Nephron progenitor cell (in vitro differentiated cells): ENCODE data around the gene TSSK2.

Source experiments
- DNase-seq: peaks from one replicate; pipeline ENCODE4 v3.0.0; 2021
- H3K27ac Mint-ChIP-seq: 2 replicates; pipeline ENCODE4 v1.8.0; 2021; ENCODE audit warnings: mild to moderate bottlenecking, moderate library complexity, mixed read lengths
- H3K27me3 Mint-ChIP-seq: 2 replicates; pipeline ENCODE4 v1.8.0; 2021; ENCODE audit warnings: mild to moderate bottlenecking, low read depth, mixed read lengths; ENCODE audit not compliant: poor library complexity
- H3K36me3 Mint-ChIP-seq: 2 replicates; pipeline ENCODE4 v1.8.0; 2021; ENCODE audit warnings: low read depth, mixed read lengths
- H3K4me1 Mint-ChIP-seq: 2 replicates; pipeline ENCODE4 v1.8.0; 2021; ENCODE audit warnings: mixed read lengths
- H3K4me3 Mint-ChIP-seq: 2 replicates; pipeline ENCODE4 v1.8.0; 2021; ENCODE audit warnings: mild to moderate bottlenecking, moderate library complexity, mixed read lengths
- H3K9me3 Mint-ChIP-seq: 2 replicates; pipeline ENCODE4 v1.8.0; 2021; ENCODE audit warnings: mild to moderate bottlenecking, moderate library complexity, mixed read lengths
- CTCF ChIP-seq: fragments of 200-600 bp; sonication (generic); IDR thresholded peaks from 2 replicates; pipeline ENCODE4 v1.5.0; 2021; ENCODE audit warnings: antibody characterized with exemption

The TSSK2 gene

GRCh38 chr22:19094393-19094997 lies 36.6 kb upstream of the TSSK2 start:
- no peak for DNase-seq
- no peak for TF ChIP-seq CTCF
- Mint-ChIP-seq H3K9me3 (no peaks in the 10 kb centered on the region), H3K27me3 (no peaks in the 10 kb centered on the region), H3K36me3 (peaks cover 40% of the 10 kb centered on the region), H3K27ac (no peak overlapping the region), H3K4me3 (no peak overlapping the region), H3K4me1 (peaks cover 5% of the 10 kb centered on the region)

- H3K4me3 Mint-ChIP-seq: no peak overlapping the region
- H3K4me1 Mint-ChIP-seq: peaks cover 5% of the 10 kb centered on the region
- no peak for DNase-seq
- no peak for TF ChIP-seq CTCF
- H3K27ac Mint-ChIP-seq: no peak overlapping the region
- no peaks in the 10 kb centered on the region for H3K27me3 Mint-ChIP-seq
- peaks cover 48% of the 10 kb centered on the region for H3K36me3 Mint-ChIP-seq
- H3K9me3 Mint-ChIP-seq: no peaks in the 10 kb centered on the region
Measured at GRCh38 chr22:19096555-19096954, 34.6 kb upstream of the TSSK2 start.

- Mint-ChIP-seq H3K27ac (peak overlapping the region; percentile 92), H3K4me1 (peaks cover 5% of the 10 kb centered on the region), H3K9me3 (peaks cover 6% of the 10 kb centered on the region), H3K27me3 (no peaks in the 10 kb centered on the region), H3K4me3 (no peak overlapping the region), H3K36me3 (peaks cover 55% of the 10 kb centered on the region)
- TF ChIP-seq CTCF: no peak
- no peak for DNase-seq
Measured at GRCh38 chr22:19097518-19097917, 33.6 kb upstream of the TSSK2 start.

- Mint-ChIP-seq H3K4me1 (peaks cover 10% of the 10 kb centered on the region), H3K27me3 (no peaks in the 10 kb centered on the region), H3K36me3 (peaks cover 56% of the 10 kb centered on the region), H3K27ac (peak overlapping the region; percentile 64), H3K4me3 (no peak overlapping the region), H3K9me3 (peaks cover 6% of the 10 kb centered on the region)
- TF ChIP-seq CTCF: no peak
- no peak for DNase-seq
Measured at GRCh38 chr22:19098157-19098556, 33.0 kb upstream of the TSSK2 start.

- H3K4me1 Mint-ChIP-seq: peaks cover 19% of the 10 kb centered on the region
- no peak for DNase-seq
- no peak overlapping the region for H3K4me3 Mint-ChIP-seq
- peaks cover 6% of the 10 kb centered on the region for H3K9me3 Mint-ChIP-seq
- no peaks in the 10 kb centered on the region for H3K27me3 Mint-ChIP-seq
- H3K36me3 Mint-ChIP-seq: peaks cover 22% of the 10 kb centered on the region
- no peak for TF ChIP-seq CTCF
- H3K27ac Mint-ChIP-seq: peak overlapping the region; percentile 55
Measured at GRCh38 chr22:19103880-19104821, 27.0 kb upstream of the TSSK2 start.
